Spleen (tissue), 7 donors: ENCODE results near the gene ROM1.

Experiments used
- POLR2A ChIP-seq, 3 donors: fragments of 450-650 bp; IDR thresholded peaks; one replicate each; pipeline ENCODE4 v1.5.1; 2017; ENCODE audit warnings: antibody characterized with exemption in 3 of 3, mild to moderate bottlenecking in 1 of 3
- TF ChIP-seq, protein P1 (sequence below), 11 experiments: fragments of 200-600 bp in 7 of 11; fragments of 450-650 bp in 4 of 11; sonication (generic) in 4 of 11; IDR thresholded peaks in 8 of 11; conservative IDR thresholded peaks in 3 of 11; 1 replicate in 7 of 11; 2 replicates in 4 of 11; pipeline versions ENCODE4 v1.4.0 to v1.8.0; 2016 to 2021; ENCODE audit warnings: antibody characterized with exemption in 11 of 11, inconsistent platforms in 4 of 11, mild to moderate bottlenecking in 1 of 11
- donor health status: DM: no; HTN: no; CAD: no; lungs with moderate emphysema.
- donor health status: DM: no; HTN: no; CAD: no.
- donor health status: DM: no; HTN: no; CAD: no.

DNA sequence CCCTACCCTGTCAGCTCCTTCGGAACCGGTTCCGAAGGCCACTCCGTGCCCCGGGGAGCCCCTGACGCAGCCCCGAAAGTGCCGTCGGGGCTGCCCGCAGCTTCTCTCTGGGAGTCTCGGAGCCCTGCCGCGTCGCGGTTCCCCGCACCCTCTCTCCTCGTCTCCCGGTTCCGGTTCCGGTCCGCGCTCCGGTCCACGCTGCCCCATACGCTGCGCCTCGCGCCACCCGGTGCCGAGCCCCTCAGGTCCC lies 12.0 kb upstream of the ROM1 start:
- TF ChIP-seq, protein P1, sequence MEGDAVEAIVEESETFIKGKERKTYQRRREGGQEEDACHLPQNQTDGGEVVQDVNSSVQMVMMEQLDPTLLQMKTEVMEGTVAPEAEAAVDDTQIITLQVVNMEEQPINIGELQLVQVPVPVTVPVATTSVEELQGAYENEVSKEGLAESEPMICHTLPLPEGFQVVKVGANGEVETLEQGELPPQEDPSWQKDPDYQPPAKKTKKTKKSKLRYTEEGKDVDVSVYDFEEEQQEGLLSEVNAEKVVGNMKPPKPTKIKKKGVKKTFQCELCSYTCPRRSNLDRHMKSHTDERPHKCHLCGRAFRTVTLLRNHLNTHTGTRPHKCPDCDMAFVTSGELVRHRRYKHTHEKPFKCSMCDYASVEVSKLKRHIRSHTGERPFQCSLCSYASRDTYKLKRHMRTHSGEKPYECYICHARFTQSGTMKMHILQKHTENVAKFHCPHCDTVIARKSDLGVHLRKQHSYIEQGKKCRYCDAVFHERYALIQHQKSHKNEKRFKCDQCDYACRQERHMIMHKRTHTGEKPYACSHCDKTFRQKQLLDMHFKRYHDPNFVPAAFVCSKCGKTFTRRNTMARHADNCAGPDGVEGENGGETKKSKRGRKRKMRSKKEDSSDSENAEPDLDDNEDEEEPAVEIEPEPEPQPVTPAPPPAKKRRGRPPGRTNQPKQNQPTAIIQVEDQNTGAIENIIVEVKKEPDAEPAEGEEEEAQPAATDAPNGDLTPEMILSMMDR (IDR thresholded peaks at IDR 0.05 in 8 of 11, conservative IDR thresholded peaks at IDR 0.05 in 3 of 11) = no peak
- TF ChIP-seq POLR2A (IDR thresholded peaks at IDR 0.05) = no peak
